Activated CD8-positive, alpha-beta memory T cell treated with anti-CD3 and anti-CD28 coated beads, Interleukin-2, amount 50 U/mL, for 1 hour (primary cell): ENCODE results near the gene SEZ6.

Source experiments
- DNase-seq: peaks from one replicate; pipeline ENCODE4 v3.0.0-alpha.2; 2020; ENCODE audit errors: extremely low read depth

The SEZ6 gene, protein sequence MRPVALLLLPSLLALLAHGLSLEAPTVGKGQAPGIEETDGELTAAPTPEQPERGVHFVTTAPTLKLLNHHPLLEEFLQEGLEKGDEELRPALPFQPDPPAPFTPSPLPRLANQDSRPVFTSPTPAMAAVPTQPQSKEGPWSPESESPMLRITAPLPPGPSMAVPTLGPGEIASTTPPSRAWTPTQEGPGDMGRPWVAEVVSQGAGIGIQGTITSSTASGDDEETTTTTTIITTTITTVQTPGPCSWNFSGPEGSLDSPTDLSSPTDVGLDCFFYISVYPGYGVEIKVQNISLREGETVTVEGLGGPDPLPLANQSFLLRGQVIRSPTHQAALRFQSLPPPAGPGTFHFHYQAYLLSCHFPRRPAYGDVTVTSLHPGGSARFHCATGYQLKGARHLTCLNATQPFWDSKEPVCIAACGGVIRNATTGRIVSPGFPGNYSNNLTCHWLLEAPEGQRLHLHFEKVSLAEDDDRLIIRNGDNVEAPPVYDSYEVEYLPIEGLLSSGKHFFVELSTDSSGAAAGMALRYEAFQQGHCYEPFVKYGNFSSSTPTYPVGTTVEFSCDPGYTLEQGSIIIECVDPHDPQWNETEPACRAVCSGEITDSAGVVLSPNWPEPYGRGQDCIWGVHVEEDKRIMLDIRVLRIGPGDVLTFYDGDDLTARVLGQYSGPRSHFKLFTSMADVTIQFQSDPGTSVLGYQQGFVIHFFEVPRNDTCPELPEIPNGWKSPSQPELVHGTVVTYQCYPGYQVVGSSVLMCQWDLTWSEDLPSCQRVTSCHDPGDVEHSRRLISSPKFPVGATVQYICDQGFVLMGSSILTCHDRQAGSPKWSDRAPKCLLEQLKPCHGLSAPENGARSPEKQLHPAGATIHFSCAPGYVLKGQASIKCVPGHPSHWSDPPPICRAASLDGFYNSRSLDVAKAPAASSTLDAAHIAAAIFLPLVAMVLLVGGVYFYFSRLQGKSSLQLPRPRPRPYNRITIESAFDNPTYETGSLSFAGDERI

DNA sequence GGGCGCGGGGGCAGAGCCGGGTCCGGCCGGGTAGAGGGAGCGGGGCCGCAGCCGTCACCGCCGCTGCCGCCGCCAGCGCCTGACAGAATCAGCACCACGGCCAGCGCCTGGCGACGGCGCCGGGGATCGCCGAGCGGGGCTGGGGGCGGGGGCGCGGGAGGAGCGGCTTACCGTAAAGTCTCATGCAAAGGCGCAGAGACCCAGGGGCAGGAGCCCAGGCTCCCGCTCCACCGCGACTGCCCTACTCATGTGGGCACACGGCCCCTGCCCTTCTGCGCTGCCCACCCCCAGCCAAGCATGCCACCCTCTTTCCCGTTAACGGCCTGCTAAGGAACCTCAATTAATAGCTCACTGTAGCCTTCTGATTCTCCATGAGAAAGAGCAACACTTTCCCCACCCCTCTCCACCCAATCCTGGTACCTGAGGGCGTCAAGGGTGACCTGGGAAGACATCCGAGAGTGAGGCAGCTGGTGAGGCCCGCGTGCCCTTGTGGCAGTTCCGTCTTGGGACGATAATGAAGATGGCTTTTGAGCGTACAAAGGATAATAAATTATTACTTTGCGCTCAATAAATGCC, at the start of gene SEZ6:
Gene SEZ6, minus strand, starts transcription at position 98 of the 576 bp plus-strand sequence. CDS start 164 bp downstream, outside the sequence.
- DNase-seq, result no peak

- no peak for DNase-seq
These were observed 49.0 kb upstream of the SEZ6 start for GRCh38 chr17:29054835-29055234.

GRCh38 chr17:29051731-29052130, 45.9 kb upstream of the SEZ6 start:
- no peak for DNase-seq

DNA sequence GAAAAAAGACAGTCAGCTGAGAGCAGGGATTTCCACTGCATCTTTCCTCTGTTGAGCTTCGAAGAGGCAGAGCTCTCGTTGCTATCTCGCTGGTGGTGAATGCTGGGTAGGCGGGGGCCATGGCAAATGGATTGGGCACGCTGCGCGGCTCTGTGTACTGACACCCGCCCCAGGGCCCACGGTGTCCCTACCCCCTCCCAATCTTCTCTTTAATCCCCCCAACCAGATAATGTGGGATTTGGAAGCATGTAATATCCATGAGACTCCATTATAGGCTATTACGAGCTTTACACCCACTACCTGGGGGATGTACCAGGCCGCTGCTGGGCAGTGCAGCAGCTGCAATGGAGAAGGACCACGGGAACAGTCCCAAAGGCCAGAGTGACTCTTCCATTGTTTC, 45.4 kb upstream of the SEZ6 start:
- no peak for DNase-seq

DNA sequence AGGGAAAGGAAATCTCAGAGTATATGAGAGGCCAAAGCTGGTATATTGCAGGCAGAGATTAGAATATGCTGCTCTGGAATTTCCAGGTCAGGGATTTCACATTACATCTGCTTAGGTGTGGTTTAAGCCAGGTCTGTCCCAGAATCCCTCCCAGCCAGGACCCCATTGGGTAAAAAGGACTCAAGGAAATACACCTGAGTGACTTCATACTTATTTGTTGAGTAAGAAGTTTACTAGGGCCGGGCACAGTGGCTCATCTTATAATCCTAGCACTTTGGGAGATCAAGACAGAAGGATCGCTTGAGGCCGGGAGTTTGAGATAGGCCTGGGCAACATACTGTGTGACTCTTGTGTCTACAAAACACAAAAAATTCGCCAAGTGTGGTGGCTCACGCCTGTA, 44.3 kb upstream of the SEZ6 start:
- no peak for DNase-seq

DNA sequence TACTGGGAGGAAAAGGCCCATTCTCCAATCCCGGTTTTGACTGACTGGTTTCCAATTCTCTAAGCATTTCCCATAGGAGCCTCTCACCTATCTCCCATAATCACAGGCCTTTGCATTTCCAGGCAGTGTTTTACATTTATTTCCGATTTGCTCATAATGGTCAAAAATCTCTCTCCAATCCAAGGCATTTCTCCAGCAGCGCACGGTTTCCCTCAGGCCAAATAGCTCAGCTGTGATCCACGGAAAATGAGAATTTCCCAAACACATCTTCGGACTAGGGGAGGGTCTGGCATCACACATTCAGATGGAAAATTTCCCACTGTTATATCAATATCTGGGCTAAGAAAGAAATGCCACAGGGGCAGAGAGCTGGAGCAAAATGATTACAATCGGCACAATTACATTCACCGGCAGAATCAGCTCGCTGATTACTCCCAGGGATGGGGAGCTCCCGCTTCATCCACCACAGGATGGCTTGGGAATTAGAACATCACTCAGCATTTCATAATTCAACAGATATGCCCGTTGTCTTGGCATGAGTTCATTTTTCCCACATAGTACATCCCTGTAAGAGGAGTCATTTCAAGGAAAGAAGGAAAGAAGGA, 43.8 kb upstream of the SEZ6 start:
- no peak for DNase-seq

GRCh38 chr17:29048440-29049368, 42.9 kb upstream of the SEZ6 start:
- DNase-seq, result no peak

DNA sequence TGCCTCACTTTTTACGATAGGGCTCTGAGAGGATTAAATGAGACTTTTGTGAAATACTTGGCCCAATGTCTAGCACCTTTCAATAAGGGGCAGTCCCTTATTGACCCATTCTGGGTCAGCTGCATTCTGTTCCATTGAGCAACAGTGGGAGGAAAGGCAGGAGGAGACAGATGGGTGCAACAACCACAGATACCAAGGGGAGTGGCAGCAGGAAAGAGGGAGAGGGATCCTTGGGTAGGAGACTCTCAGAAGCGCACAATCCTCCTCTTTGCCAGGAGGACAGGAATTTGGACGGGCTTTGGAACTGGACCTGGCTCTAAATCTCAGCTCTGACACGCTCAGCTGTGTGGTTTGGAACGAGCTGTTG, 40.6 kb upstream of the SEZ6 start:
- DNase-seq, result no peak

DNA sequence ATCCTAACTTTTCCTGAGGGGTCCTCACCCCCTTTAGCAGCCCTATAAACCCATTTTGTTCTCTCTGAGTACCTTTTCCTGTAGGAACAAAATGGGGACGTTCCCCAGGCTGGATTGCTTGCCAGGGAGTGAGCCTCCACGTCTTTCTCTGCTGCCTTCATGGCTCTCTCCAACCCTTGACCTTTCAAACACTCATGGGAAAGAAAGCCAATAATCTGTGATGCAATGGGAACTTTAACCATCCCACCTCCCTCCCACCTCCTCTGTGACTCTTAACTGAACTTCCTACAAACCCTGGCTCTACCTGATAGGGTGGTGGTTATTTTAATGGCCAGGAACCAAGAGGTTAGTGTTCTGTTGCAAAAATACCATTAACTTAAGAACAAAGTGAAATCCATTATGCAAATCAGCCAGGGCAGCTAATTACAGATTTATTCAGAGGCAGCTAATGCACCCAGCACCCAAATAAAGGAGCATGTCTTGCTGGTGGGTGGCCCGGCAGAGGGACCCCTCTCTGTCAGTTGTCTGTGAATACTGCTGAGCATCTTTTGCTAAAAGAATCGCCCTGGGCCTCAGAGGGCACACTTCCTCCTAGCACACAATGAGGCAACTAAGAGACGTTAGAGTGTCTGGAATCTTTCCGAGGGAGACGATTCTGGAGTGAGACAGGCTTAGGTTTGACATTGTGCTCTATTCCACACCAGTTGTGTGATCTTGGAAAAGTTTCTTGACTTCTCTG, 40.1 kb upstream of the SEZ6 start:
- DNase-seq, result no peak

DNA sequence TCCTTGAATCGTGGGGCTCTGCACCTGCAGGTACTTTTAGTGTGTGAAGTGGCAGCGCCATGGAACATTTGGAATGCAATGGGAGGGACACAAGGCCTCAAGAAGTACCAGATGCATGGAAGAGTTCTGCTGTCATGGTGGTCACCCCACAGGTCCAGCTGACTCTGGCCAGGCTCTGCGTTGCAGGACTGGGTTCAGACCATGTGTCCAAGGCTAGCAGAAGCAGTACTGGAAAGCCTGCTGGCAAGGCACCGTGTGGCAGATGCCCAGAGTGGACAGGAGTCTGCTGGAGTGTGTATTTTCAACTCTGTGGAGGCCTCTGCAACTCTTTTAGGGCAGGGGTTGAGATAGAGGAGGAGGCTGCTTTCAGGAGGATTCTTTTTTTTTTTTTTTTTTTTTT, 39.2 kb upstream of the SEZ6 start:
- no peak for DNase-seq

- no peak for DNase-seq
These were observed 37.8 kb upstream of the SEZ6 start for GRCh38 chr17:29043539-29044145.

GRCh38 chr17:29042679-29043538, 37.1 kb upstream of the SEZ6 start, which contains the start of gene PIPOX:
Gene PIPOX (plus strand): TSS chr17:29043141. CDS start chr17:29043226, 85 bp downstream.
- DNase-seq, result no peak

GRCh38 chr17:29042026-29042678, 36.3 kb upstream of the SEZ6 start:
- no peak for DNase-seq

GRCh38 chr17:29041571-29041970, 35.7 kb upstream of the SEZ6 start:
- no peak for DNase-seq

DNA sequence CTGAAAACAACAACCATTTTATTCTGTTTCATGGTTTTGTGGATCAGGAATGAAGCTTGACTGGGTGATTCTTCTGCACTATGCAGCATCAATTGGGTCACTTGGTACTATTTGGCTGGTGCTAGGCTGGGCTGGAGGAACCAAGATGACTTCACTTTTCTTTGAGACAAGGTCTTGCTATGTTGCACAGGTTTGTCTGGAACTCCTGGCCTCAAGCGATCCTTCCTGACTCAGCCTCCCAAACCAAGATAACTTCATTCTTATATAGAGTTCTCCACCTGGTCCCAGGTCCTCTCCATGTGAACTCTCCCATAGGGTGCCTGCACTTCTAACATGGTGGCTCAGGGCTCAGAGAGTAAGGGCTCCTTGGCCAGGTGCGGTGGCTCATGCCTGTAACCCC, 35.3 kb upstream of the SEZ6 start:
- DNase-seq, result no peak

GRCh38 chr17:29039764-29040598, 34.1 kb upstream of the SEZ6 start:
- DNase-seq, result no peak
